ENCODE data around the gene ARHGAP24. TPM values are rescaled to one million over a fixed set of nuclear protein-coding genes. Genes with fewer than 3 reads are reported as not detected.

ARHGAP24 gene
- total RNA-seq, 2 donors from 2014 or later, result 66.8 to 85.6 TPM

DNA sequence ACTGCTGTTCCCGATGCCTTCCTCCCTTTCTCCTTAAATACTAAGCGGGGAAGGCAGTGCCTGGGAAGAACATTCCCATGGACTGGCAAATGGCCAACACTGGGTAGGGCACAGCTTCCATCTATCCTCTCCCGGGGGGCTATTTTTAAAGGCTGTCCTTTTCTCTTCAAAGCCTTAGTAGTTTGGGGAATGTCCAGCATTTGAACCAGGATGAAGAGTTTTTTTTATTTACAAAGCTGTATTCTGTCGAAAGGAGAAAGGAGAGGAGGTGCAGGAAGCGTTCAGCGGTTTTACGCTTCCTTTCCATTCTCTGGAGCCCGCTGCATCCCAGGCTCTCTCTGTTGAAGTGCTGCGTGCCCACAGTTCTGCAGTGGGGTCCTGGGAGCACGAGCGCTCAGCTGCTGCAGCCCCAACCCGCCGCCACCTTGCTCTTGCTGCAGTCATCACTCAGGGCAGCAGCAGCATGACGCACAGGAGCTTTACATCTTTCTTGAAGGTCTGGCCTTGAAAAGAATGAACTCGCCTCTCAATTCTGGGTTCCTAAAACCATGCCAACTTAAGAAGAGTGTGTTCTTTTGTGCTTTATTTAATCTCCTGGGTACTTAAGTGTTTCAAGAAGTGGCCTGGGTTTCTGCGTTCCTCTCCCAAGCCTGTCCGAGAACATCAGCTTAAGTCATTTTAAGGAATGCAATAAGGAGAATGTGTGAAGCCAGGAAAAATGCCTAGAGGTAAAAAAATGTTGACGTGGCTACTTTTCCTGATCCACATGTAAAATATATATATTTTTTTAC, 457.7 kb downstream of the ARHGAP24 start:
- H3K4me3 Mint-ChIP-seq, result no peak overlapping the region
- peaks cover 27% of the 10 kb centered on the region for H3K36me3 Mint-ChIP-seq (ENCODE audit: low read depth)
- Histone ChIP-seq H3K9me3 (ENCODE audit: control insufficient read depth, low read length) (no peaks in the 10 kb centered on the region), H3K36me3 (ENCODE audit: control insufficient read depth, insufficient read depth, low read length) (peaks cover 5% of the 10 kb centered on the region), H3K9ac (ENCODE audit: extremely low read depth, low read length, poor library complexity, severe bottlenecking) (no peak overlapping the region), H3K27me3 (ENCODE audit: control insufficient read depth, insufficient read depth, low read length, poor library complexity, severe bottlenecking) (no peaks in the 10 kb centered on the region), H3K4me3 (ENCODE audit: low read length) (no peak overlapping the region), H3K4me1 (ENCODE audit: control insufficient read depth, insufficient read depth, low read length) (peaks cover 20% of the 10 kb centered on the region), H3K27ac (ENCODE audit: low read depth, low read length) (peak overlapping the region; percentile 36)
- DNase-seq, result no peak
- WGBS, 2 experiments (ENCODE audit: insufficient coverage in 1 of 2, insufficient read length in 1 of 2), result 90 to 98% methylated on average over 9 to 18 of the region's 18 CpGs
- H3K4me1 Mint-ChIP-seq, result peaks cover 38% of the 10 kb centered on the region
- TF ChIP-seq, protein P1, sequence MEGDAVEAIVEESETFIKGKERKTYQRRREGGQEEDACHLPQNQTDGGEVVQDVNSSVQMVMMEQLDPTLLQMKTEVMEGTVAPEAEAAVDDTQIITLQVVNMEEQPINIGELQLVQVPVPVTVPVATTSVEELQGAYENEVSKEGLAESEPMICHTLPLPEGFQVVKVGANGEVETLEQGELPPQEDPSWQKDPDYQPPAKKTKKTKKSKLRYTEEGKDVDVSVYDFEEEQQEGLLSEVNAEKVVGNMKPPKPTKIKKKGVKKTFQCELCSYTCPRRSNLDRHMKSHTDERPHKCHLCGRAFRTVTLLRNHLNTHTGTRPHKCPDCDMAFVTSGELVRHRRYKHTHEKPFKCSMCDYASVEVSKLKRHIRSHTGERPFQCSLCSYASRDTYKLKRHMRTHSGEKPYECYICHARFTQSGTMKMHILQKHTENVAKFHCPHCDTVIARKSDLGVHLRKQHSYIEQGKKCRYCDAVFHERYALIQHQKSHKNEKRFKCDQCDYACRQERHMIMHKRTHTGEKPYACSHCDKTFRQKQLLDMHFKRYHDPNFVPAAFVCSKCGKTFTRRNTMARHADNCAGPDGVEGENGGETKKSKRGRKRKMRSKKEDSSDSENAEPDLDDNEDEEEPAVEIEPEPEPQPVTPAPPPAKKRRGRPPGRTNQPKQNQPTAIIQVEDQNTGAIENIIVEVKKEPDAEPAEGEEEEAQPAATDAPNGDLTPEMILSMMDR (conservative IDR thresholded peaks at IDR 0.05), result no peak
- no peaks in the 10 kb centered on the region for H3K27me3 Mint-ChIP-seq (ENCODE audit: insufficient read depth)
- H3K9me3 Mint-ChIP-seq, result no peaks in the 10 kb centered on the region
- H3K27ac Mint-ChIP-seq, result no peak overlapping the region

DNA sequence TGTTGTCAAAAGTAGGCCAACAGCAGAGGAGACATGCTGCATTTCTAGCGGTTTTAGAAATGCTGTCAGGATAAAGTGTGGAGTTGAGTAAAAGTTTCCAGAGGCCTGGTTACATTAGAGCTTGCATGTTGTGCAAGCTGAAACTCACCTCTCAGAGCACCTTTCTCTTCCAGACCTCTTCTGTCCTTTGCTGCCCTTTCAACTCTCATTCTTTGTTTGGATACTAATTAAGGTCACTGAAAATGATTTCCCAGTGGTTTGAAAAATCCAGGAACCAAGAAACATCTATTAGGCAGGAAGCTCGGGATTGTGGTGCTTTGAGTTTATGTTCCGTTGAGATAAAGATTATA, 458.3 kb downstream of the ARHGAP24 start:
- Histone ChIP-seq H3K4me1 (ENCODE audit: control insufficient read depth, insufficient read depth, low read length) (peaks cover 20% of the 10 kb centered on the region), H3K27me3 (ENCODE audit: control insufficient read depth, insufficient read depth, low read length, poor library complexity, severe bottlenecking) (no peaks in the 10 kb centered on the region), H3K27ac (ENCODE audit: low read depth, low read length) (no peak overlapping the region), H3K4me3 (ENCODE audit: low read length) (no peak overlapping the region), H3K36me3 (ENCODE audit: control insufficient read depth, insufficient read depth, low read length) (peaks cover 5% of the 10 kb centered on the region), H3K9me3 (ENCODE audit: control insufficient read depth, low read length) (no peaks in the 10 kb centered on the region), H3K9ac (ENCODE audit: extremely low read depth, low read length, poor library complexity, severe bottlenecking) (no peak overlapping the region)
- H3K4me3 Mint-ChIP-seq, result no peak overlapping the region
- H3K4me1 Mint-ChIP-seq, result peaks cover 36% of the 10 kb centered on the region
- no peak overlapping the region for H3K27ac Mint-ChIP-seq
- H3K36me3 Mint-ChIP-seq (ENCODE audit: low read depth), result peaks cover 24% of the 10 kb centered on the region
- no peaks in the 10 kb centered on the region for H3K9me3 Mint-ChIP-seq
- no peaks in the 10 kb centered on the region for H3K27me3 Mint-ChIP-seq (ENCODE audit: insufficient read depth)
- WGBS, 2 experiments (ENCODE audit: insufficient coverage in 1 of 2, insufficient read length in 1 of 2), result 93% methylated on average over 3 of the region's 3 CpGs; no CpG with 5 or more reads in 1 of the 2 experiments
- TF ChIP-seq, protein P1 (conservative IDR thresholded peaks at IDR 0.05), result no peak
- DNase-seq, result no peak

DNA sequence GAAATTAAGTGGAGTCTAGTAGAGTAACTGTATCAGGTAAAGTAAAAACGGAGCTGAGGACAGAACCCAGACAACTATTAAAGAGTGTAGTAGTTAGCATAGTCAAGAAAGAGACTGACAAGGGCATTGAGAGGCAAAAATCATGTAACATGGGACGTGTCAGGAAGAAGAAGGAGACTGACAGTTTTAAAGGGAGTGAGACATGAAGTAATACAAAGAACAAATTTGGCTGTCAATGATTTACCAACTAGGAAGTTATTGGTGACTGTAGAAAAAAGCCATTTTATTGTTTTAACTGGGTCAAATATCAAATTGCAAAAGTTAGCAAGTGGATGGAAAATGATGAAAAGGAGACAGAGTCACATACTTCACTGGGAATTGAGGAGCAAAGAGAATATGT, 462.6 kb downstream of the ARHGAP24 start:
- TF ChIP-seq, protein P1 (conservative IDR thresholded peaks at IDR 0.05), result no peak
- 82 to 89% methylated on average over 2 of the region's 2 CpGs for WGBS, 2 experiments (ENCODE audit: insufficient coverage in 1 of 2, insufficient read length in 1 of 2)
- H3K36me3 Mint-ChIP-seq (ENCODE audit: low read depth), result peaks cover 18% of the 10 kb centered on the region

More for the DNA sequence above, 462.6 kb downstream of the ARHGAP24 start:
- H3K4me1 Mint-ChIP-seq, result peaks cover 3% of the 10 kb centered on the region
- H3K4me3 Mint-ChIP-seq, result no peak overlapping the region
- Histone ChIP-seq H3K9me3 (ENCODE audit: control insufficient read depth, low read length) (no peaks in the 10 kb centered on the region), H3K27ac (ENCODE audit: low read depth, low read length) (no peak overlapping the region), H3K27me3 (ENCODE audit: control insufficient read depth, insufficient read depth, low read length, poor library complexity, severe bottlenecking) (no peaks in the 10 kb centered on the region), H3K4me3 (ENCODE audit: low read length) (no peak overlapping the region), H3K4me1 (ENCODE audit: control insufficient read depth, insufficient read depth, low read length) (no peaks in the 10 kb centered on the region), H3K36me3 (ENCODE audit: control insufficient read depth, insufficient read depth, low read length) (peaks cover 10% of the 10 kb centered on the region), H3K9ac (ENCODE audit: extremely low read depth, low read length, poor library complexity, severe bottlenecking) (no peak overlapping the region)
- no peaks in the 10 kb centered on the region for H3K27me3 Mint-ChIP-seq (ENCODE audit: insufficient read depth)
- H3K9me3 Mint-ChIP-seq, result no peaks in the 10 kb centered on the region
- no peak overlapping the region for H3K27ac Mint-ChIP-seq
- no peak for DNase-seq

Data from endodermal cell (in vitro differentiated cells).